ENCODE data around the gene PITX1. TPM values are rescaled to one million over a fixed set of nuclear protein-coding genes. Genes with fewer than 3 reads are reported as not detected.

Gene PITX1
- 88.2 and 208 TPM in 2 replicates for total RNA-seq

GRCh38 chr5:135033901-135034235 lies at the start of gene PITX1:
Gene PITX1 (minus strand): TSS chr5:135034228. CDS start chr5:135033881, 347 bp downstream.

Other genes with a start within 250 kb of the PITX1 start
- gene C5orf24, start 188.3 kb downstream of the PITX1 start, total RNA-seq, result 28.4 and 32.3 TPM in 2 replicates
- gene TXNDC15, start 159.9 kb downstream of the PITX1 start, total RNA-seq, result 141 and 192 TPM in 2 replicates
- 2.3 and 3.7 TPM in 2 replicates for gene PCBD2, start 129.1 kb downstream of the PITX1 start, total RNA-seq
- gene CATSPER3, start 66.3 kb downstream of the PITX1 start, total RNA-seq, result 0.09 and 0.14 TPM in 2 replicates